Measurements from ENCODE around the gene LEKR1.
"Not testable (repeated sequence)": the region's sequence is repeated elsewhere in the genome, so short reads cannot be mapped to it uniquely, and the experiment has no call there.

Gene LEKR1

GRCh38 chr3:156952011-156952410 lies 125.9 kb downstream of the LEKR1 start:
- Histone ChIP-seq H3K27me3 (ENCODE audit: insufficient read depth, low read depth, severe bottlenecking) (no peaks in the 10 kb centered on the region), H3K36me3 (no peaks in the 10 kb centered on the region), H3K9me3 (ENCODE audit: severe bottlenecking) (no peaks in the 10 kb centered on the region), H3K4me3 (ENCODE audit: low read depth, low read length) (no peak overlapping the region), H3K27ac (no peak overlapping the region)
- no peak for DNase-seq
- no peak for TF ChIP-seq CTCF (IDR thresholded peaks at IDR 0.05; ENCODE audit: low read depth, low read length)

- no peak for TF ChIP-seq CTCF (IDR thresholded peaks at IDR 0.05; ENCODE audit: low read depth, low read length)
Observed at GRCh38 chr3:156957715-156958114, 131.6 kb downstream of the LEKR1 start.

GRCh38 chr3:156963096-156963495 lies 136.9 kb downstream of the LEKR1 start:
- DNase-seq: no peak
- no peak for TF ChIP-seq CTCF (IDR thresholded peaks at IDR 0.05; ENCODE audit: low read depth, low read length)
- Histone ChIP-seq H3K9me3 (ENCODE audit: severe bottlenecking) (no peaks in the 10 kb centered on the region), H3K4me3 (ENCODE audit: low read depth, low read length) (no peak overlapping the region), H3K27ac (no peak overlapping the region), H3K36me3 (no peaks in the 10 kb centered on the region), H3K27me3 (ENCODE audit: insufficient read depth, low read depth, severe bottlenecking) (no peaks in the 10 kb centered on the region)

More at GRCh38 chr3:156957715-156958114, 131.6 kb downstream of the LEKR1 start:
- Histone ChIP-seq H3K36me3 (no peaks in the 10 kb centered on the region), H3K9me3 (ENCODE audit: severe bottlenecking) (no peaks in the 10 kb centered on the region), H3K4me3 (ENCODE audit: low read depth, low read length) (no peak overlapping the region), H3K27me3 (ENCODE audit: insufficient read depth, low read depth, severe bottlenecking) (no peaks in the 10 kb centered on the region), H3K27ac (no peak overlapping the region)
- no peak for DNase-seq

GRCh38 chr3:156964577-156964976 lies 138.4 kb downstream of the LEKR1 start:
- Histone ChIP-seq H3K4me3 (ENCODE audit: low read depth, low read length) (no peak overlapping the region), H3K27me3 (ENCODE audit: insufficient read depth, low read depth, severe bottlenecking) (no peaks in the 10 kb centered on the region), H3K9me3 (ENCODE audit: severe bottlenecking) (no peaks in the 10 kb centered on the region), H3K27ac (no peak overlapping the region), H3K36me3 (no peaks in the 10 kb centered on the region)
- DNase-seq: no peak
- no peak for TF ChIP-seq CTCF (IDR thresholded peaks at IDR 0.05; ENCODE audit: low read depth, low read length)

GRCh38 chr3:156966349-156966748 lies 140.2 kb downstream of the LEKR1 start:
- DNase-seq; H3K27me3 ChIP-seq (ENCODE audit: insufficient read depth, low read depth, severe bottlenecking); H3K9me3 ChIP-seq (ENCODE audit: severe bottlenecking); H3K27ac ChIP-seq; H3K36me3 ChIP-seq; H3K4me3 ChIP-seq (ENCODE audit: low read depth, low read length): not testable (repeated sequence)

GRCh38 chr3:156973954-156974353 lies 147.8 kb downstream of the LEKR1 start:
- TF ChIP-seq CTCF (IDR thresholded peaks at IDR 0.05; ENCODE audit: low read depth, low read length): no peak
- Histone ChIP-seq H3K9me3 (ENCODE audit: severe bottlenecking) (no peaks in the 10 kb centered on the region), H3K27ac (no peak overlapping the region), H3K4me3 (ENCODE audit: low read depth, low read length) (no peak overlapping the region), H3K36me3 (no peaks in the 10 kb centered on the region), H3K27me3 (ENCODE audit: insufficient read depth, low read depth, severe bottlenecking) (no peaks in the 10 kb centered on the region)
- no peak for DNase-seq

All from WERI-Rb-1 (cell line).